HG03103 (cell line): ENCODE measurements around the gene TIPRL.
"Not testable (repeated sequence)": the region's sequence is repeated elsewhere in the genome, so short reads cannot be mapped to it uniquely, and the experiment has no call there.

Experiments used
- ATAC-seq: cut with Tn5 transposase; IDR thresholded peaks from one replicate; pipeline ENCODE4 v1.9.1; 2021; ENCODE audit warnings: low read depth; ENCODE audit not compliant: unreplicated experiment

Gene TIPRL

GRCh38 chr1:168157638-168158037 lies 21.1 kb upstream of the TIPRL start:
- ATAC-seq = no peak

- ATAC-seq = no peak
These were observed 19.5 kb upstream of the TIPRL start for GRCh38 chr1:168159251-168159650.

- no peak for ATAC-seq
These were observed 18.8 kb upstream of the TIPRL start for GRCh38 chr1:168159979-168160378.

- no peak for ATAC-seq
These were observed 17.3 kb upstream of the TIPRL start for GRCh38 chr1:168161459-168161858.

GRCh38 chr1:168163670-168164069 lies 15.1 kb upstream of the TIPRL start:
- no peak for ATAC-seq

- no peak for ATAC-seq
These were observed 14.0 kb upstream of the TIPRL start for GRCh38 chr1:168164771-168165170.

- no peak for ATAC-seq
These were observed 11.0 kb upstream of the TIPRL start for GRCh38 chr1:168167806-168168205.

- no peak for ATAC-seq
These were observed 7.9 kb upstream of the TIPRL start for GRCh38 chr1:168170564-168171508.

- ATAC-seq = no peak
These were observed 6.4 kb upstream of the TIPRL start for GRCh38 chr1:168172250-168172915.

- no peak for ATAC-seq
These were observed 530 bp upstream of the TIPRL start for GRCh38 chr1:168178227-168178637.

- no peak for ATAC-seq
These were observed 831 bp downstream of the TIPRL start for GRCh38 chr1:168179438-168180147.

- ATAC-seq = no peak
These were observed 1.4 kb downstream of the TIPRL start for GRCh38 chr1:168180148-168180524.

- ATAC-seq = not testable (repeated sequence)
These were observed 2.4 kb downstream of the TIPRL start for GRCh38 chr1:168181063-168181720.

- ATAC-seq = no peak
These were observed 8.4 kb downstream of the TIPRL start for GRCh38 chr1:168187177-168187576.

GRCh38 chr1:168190403-168190802 lies 11.6 kb downstream of the TIPRL start:
- no peak for ATAC-seq

GRCh38 chr1:168195199-168196135 lies 16.7 kb downstream of the TIPRL start:
- ATAC-seq = no peak

- no peak for ATAC-seq
These were observed 20.3 kb downstream of the TIPRL start for GRCh38 chr1:168199056-168199455.

- no peak for ATAC-seq
These were observed 24.3 kb downstream of the TIPRL start for GRCh38 chr1:168202941-168203654.

GRCh38 chr1:168206111-168206510 lies 27.3 kb downstream of the TIPRL start:
- ATAC-seq = no peak
